ENCODE data around the gene GPRC5C.

DNA sequence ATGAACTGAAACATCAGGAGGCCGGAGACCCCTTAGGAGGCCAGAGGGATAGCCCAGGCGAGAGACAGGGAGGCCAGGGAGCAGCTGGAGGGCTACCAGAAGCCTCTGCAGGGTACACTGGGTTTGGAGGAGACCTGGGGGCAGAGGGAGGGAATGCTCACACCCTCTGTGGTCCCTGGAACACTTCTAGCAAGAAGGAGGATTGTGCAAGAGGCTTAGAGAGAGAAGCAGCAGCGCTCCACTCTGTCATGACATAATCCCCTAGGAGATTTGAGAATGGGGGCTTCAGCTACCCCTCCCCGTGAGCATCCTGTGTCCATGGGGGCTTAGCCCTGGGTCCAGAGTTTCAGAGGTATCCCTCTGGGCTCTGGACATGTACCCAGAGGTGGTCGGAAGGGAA lies 48.7 kb upstream of the GPRC5C start:
- TF ChIP-seq, protein P1, sequence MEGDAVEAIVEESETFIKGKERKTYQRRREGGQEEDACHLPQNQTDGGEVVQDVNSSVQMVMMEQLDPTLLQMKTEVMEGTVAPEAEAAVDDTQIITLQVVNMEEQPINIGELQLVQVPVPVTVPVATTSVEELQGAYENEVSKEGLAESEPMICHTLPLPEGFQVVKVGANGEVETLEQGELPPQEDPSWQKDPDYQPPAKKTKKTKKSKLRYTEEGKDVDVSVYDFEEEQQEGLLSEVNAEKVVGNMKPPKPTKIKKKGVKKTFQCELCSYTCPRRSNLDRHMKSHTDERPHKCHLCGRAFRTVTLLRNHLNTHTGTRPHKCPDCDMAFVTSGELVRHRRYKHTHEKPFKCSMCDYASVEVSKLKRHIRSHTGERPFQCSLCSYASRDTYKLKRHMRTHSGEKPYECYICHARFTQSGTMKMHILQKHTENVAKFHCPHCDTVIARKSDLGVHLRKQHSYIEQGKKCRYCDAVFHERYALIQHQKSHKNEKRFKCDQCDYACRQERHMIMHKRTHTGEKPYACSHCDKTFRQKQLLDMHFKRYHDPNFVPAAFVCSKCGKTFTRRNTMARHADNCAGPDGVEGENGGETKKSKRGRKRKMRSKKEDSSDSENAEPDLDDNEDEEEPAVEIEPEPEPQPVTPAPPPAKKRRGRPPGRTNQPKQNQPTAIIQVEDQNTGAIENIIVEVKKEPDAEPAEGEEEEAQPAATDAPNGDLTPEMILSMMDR (IDR thresholded peaks at IDR 0.05), result no peak
- no peak for TF ChIP-seq EZH2 (IDR thresholded peaks at IDR 0.05; ENCODE audit: borderline replicate concordance, insufficient read depth, low read depth, low read length, poor library complexity, severe bottlenecking)

Measured in B cell (primary cell).